IMR-90 (cell line): Measurements from ENCODE around the gene GTF3C1. TPM values are rescaled to one million over a fixed set of nuclear protein-coding genes. Genes with fewer than 3 reads are reported as not detected.

Source experiments
- ATAC-seq: fragments of 200-7000 bp; cut with Tn5 transposase; 2 replicates; pipeline ENCODE4 v1.9.1; 2020; ENCODE audit warnings: low read depth, mild to moderate bottlenecking, moderate library complexity
- BruUV-seq: library from RNA; stranded (reverse); fragments of 400-500 nt; replicated peaks from 2 replicates; lab custom pipeline; 2021; lab: Mats Ljungman, UMichigan
- CTCF ChIA-PET: fragments of 300-600 bp; formaldehyde crosslinking; extraction: SDS; loops from one replicate; lab custom pipeline; 2021; ENCODE audit warnings: antibody characterized with exemption; lab: Yijun Ruan, JAX
- POLR2A ChIA-PET: fragments of 300-600 bp; sonication (Branson Sonifier 250); formaldehyde crosslinking; loops from one replicate; lab custom pipeline; 2022; ENCODE audit warnings: antibody characterized with exemption; ENCODE audit not compliant: unreplicated experiment; lab: Charles Lee
- DNase-seq: peaks from one replicate; pipeline ENCODE4 v3.0.0; 2013
- H2AFZ ChIP-seq: replicated peaks from 2 replicates; pipeline ENCODE3; 2013; ENCODE audit warnings: low read length, mild to moderate bottlenecking; ENCODE audit not compliant: poor library complexity
- H2AK5ac ChIP-seq: 2 replicates; pipeline ENCODE4 v1.6.1; 2013; ENCODE audit warnings: low read depth, low read length, inconsistent platforms
- H2AK9ac ChIP-seq: replicated peaks from 2 replicates; pipeline ENCODE3; 2013; ENCODE audit warnings: mild to moderate bottlenecking, low read depth, low read length, moderate library complexity; ENCODE audit not compliant: poor library complexity
- H2BK120ac ChIP-seq: 2 replicates; pipeline ENCODE4 v1.6.1; 2013; ENCODE audit warnings: low read depth, low read length, inconsistent platforms
- H2BK15ac ChIP-seq: 3 replicates; pipeline ENCODE4 v1.6.1; 2013; ENCODE audit warnings: low read depth, low read length, inconsistent platforms
- H2BK20ac ChIP-seq: 2 replicates; pipeline ENCODE4 v1.6.1; 2013; ENCODE audit warnings: low read depth, mild to moderate bottlenecking, inconsistent platforms, low read length, moderate library complexity
- H2BK5ac ChIP-seq: 2 replicates; pipeline ENCODE4 v1.6.1; 2013; ENCODE audit warnings: mild to moderate bottlenecking, low read depth, low read length, inconsistent platforms; ENCODE audit not compliant: poor library complexity, severe bottlenecking
- H3K14ac ChIP-seq: replicated peaks from 2 replicates; pipeline ENCODE4 v1.6.1; 2013; ENCODE audit warnings: low read depth, low read length, inconsistent platforms
- H3K18ac ChIP-seq: 2 replicates; pipeline ENCODE4 v1.6.1; 2013; ENCODE audit warnings: low read depth, low read length, control low read depth
- H3K23ac ChIP-seq: 2 replicates; pipeline ENCODE4 v1.6.1; 2013; ENCODE audit warnings: low read depth, low read length, inconsistent platforms
- H3K27ac ChIP-seq: 2 replicates; pipeline ENCODE4 v1.5.1; 2013; ENCODE audit warnings: mild to moderate bottlenecking, control low read depth, low read length; ENCODE audit not compliant: insufficient read depth
- H3K27me3 ChIP-seq: 2 replicates; pipeline ENCODE4 v1.6.1; 2013; ENCODE audit warnings: low read length; ENCODE audit not compliant: control insufficient read depth, insufficient read depth
- H3K36me3 ChIP-seq: 2 replicates; pipeline ENCODE4 v1.6.1; 2013; ENCODE audit warnings: low read length, mixed read lengths; ENCODE audit not compliant: control insufficient read depth, insufficient read depth
- H3K4ac ChIP-seq: 2 replicates; pipeline ENCODE4 v1.6.1; 2013; ENCODE audit warnings: low read depth, low read length, inconsistent platforms
- H3K4me1 ChIP-seq: 2 replicates; pipeline ENCODE4 v1.6.1; 2013; ENCODE audit warnings: low read length, mixed read lengths; ENCODE audit not compliant: control insufficient read depth, insufficient read depth
- H3K4me2 ChIP-seq: 2 replicates; pipeline ENCODE4 v1.6.1; 2013; ENCODE audit warnings: low read depth, mild to moderate bottlenecking, control low read depth, low read length, moderate library complexity
- H3K4me3 ChIP-seq: 2 replicates; pipeline ENCODE4 v1.5.1; 2013; ENCODE audit warnings: low read depth, mild to moderate bottlenecking, control low read depth, low read length, moderate library complexity; ENCODE audit not compliant: insufficient read depth
- H3K56ac ChIP-seq: 2 replicates; pipeline ENCODE4 v1.6.1; 2013; ENCODE audit warnings: low read length, inconsistent platforms; ENCODE audit not compliant: insufficient read depth; ENCODE audit errors: extremely low read depth
- H3K79me1 ChIP-seq, 2 experiments: 2 replicates each; pipeline ENCODE4 v1.6.1; 2013; ENCODE audit warnings: low read length in 2 of 2, inconsistent platforms in 1 of 2, low read depth in 1 of 2
- H3K9ac ChIP-seq: 2 replicates; pipeline ENCODE4 v1.6.1; 2013; ENCODE audit warnings: low read depth, low read length, control low read depth
- H3K9me1 ChIP-seq: 2 replicates; pipeline ENCODE4 v1.6.1; 2013; ENCODE audit warnings: low read length, inconsistent platforms; ENCODE audit not compliant: insufficient read depth
- H3K9me3 ChIP-seq: 2 replicates; pipeline ENCODE4 v1.6.1; 2013; ENCODE audit warnings: low read length; ENCODE audit not compliant: control insufficient read depth, insufficient read depth
- H4K20me1 ChIP-seq: 2 replicates; pipeline ENCODE4 v1.6.1; 2013; ENCODE audit warnings: low read length, inconsistent platforms; ENCODE audit not compliant: insufficient read depth
- H4K5ac ChIP-seq: 2 replicates; pipeline ENCODE4 v1.6.1; 2013; ENCODE audit warnings: mild to moderate bottlenecking, low read depth, low read length, control low read depth
- H4K8ac ChIP-seq, 2 experiments: 2 replicates each; pipeline ENCODE4 v1.6.1; 2013; ENCODE audit warnings: low read depth in 2 of 2, low read length in 2 of 2, control low read depth in 1 of 2, inconsistent platforms in 1 of 2
- H4K91ac ChIP-seq: 2 replicates; pipeline ENCODE4 v1.6.1; 2013; ENCODE audit warnings: low read depth, low read length, inconsistent platforms; ENCODE audit not compliant: insufficient read depth
- FOS ChIP-seq: fragments of 150-350 bp; IDR thresholded peaks from 2 replicates; pipeline ENCODE4 v1.6.1; 2016; ENCODE audit warnings: low read depth, low read length
- MAFK ChIP-seq: IDR thresholded peaks from 2 replicates; pipeline ENCODE4 v1.6.1; 2012; ENCODE audit warnings: low read depth, low read length, improper control_type of control experiment
- NFE2L2 ChIP-seq: fragments of 150-350 bp; IDR thresholded peaks from 2 replicates; pipeline ENCODE4 v1.6.1; 2016; ENCODE audit warnings: low read depth, mild to moderate bottlenecking, low read length
- POLR2A ChIP-seq: IDR thresholded peaks from 2 replicates; pipeline ENCODE4 v1.6.1; 2012; ENCODE audit warnings: mild to moderate bottlenecking, low read depth, low read length
- SMC3 ChIP-seq: fragments of 150-350 bp; IDR thresholded peaks from 2 replicates; pipeline ENCODE4 v1.6.1; 2016; ENCODE audit warnings: low read depth, mild to moderate bottlenecking, antibody characterized with exemption, low read length, moderate library complexity
- WGBS, 2 experiments: methylation state at CpG; one replicate each; pipeline versions ENCODE4 v1.1.5 to v1.1.7; 2013; ENCODE audit warnings: missing lambda C conversion rate in 2 of 2; ENCODE audit not compliant: insufficient read length in 1 of 2; ENCODE audit errors: extremely low coverage in 2 of 2; 5-methylcytosine and 5-hydroxymethylcytosine counted together
- dilution Hi-C: fragments of 300-500 bp; cut with HindIII; formaldehyde crosslinking; loops from one replicate; pipeline ENCODE4 v1.14.3; 2018; ENCODE audit warnings: low sequenced_read_pairs; ENCODE audit not compliant: unreplicated experiment
- in situ Hi-C: fragments of 300-500 bp; cut with MboI; formaldehyde crosslinking; loops from 3 replicates; pipeline ENCODE4 v1.14.3; 2019; ENCODE audit warnings: low sequenced_read_pairs, inconsistent platforms, mixed read lengths
- intact Hi-C: fragments of 100-400 bp; cut with micrococcal nuclease; formaldehyde crosslinking; loops from 2 replicates; pipeline ENCODE4 v1.10.0; 2022
- polyA plus RNA-seq, 3 experiments: library from polyadenylated mRNA; depleted of rRNA; stranded (reverse); fragments of >200 nt; gene quantifications; 2 replicates each; pipeline ENCODE4 v1.2.3, GENCODE V29; 2012; ENCODE audit warnings: low replicate concordance in 1 of 3
- total RNA-seq: library from RNA; depleted of rRNA; stranded (reverse); fragments of >200 nt; gene quantifications from 2 replicates; pipeline ENCODE4 v1.2.3, GENCODE V29; 2012
- TF ChIP-seq, protein P1 (sequence below): fragments of 150-350 bp; IDR thresholded peaks from 2 replicates; pipeline ENCODE4 v1.6.1; 2016; ENCODE audit warnings: low read depth, mild to moderate bottlenecking, low read length, moderate library complexity, borderline replicate concordance

GTF3C1 gene
- total and polyA plus RNA-seq, 2 of the 4 experiments (the other 2 are of a cell fraction), result 50.8 to 68.1 TPM

DNA sequence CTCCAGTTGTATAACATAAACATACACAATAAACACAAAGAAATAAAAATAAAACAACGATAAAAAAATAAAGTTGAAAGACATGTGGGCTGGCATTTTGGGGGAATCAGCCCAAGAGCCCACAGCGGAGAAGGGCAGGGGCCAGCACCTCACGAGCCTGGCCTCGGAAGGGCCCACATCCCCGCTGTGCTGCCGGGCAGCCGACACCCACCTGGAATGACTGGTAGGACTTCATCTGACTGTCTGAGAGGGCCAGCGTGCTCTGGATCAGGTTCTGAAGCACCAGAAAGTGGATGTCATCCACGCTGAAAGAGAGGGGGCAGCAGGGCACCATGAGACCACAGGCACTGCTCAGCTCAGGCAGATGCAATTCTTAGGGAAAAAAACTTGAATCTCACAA is 73.5 kb downstream of the GTF3C1 start:
- peak overlapping the region; percentile 95 for H4K91ac ChIP-seq
- H3K4me2 ChIP-seq, result peak overlapping the region; percentile 55; the same call in 1 of the 2 replicates
- H2AK5ac ChIP-seq, result peak overlapping the region; percentile 80
- peak overlapping the region; percentile 40 for H3K23ac ChIP-seq
- H3K14ac ChIP-seq, result peak overlapping the region; percentile 73
- H3K9me3 ChIP-seq, result no peaks in the 10 kb centered on the region
- peak overlapping the region; percentile 19; the same call in 1 of the 2 replicates for H3K56ac ChIP-seq
- H4K20me1 ChIP-seq, result no peaks in the 10 kb centered on the region
- H2BK120ac ChIP-seq, result peak overlapping the region; percentile 59
- 95% methylated on average over 6 of the region's 9 CpGs; no CpG with 5 or more reads in 1 of the 2 experiments for WGBS, 2 experiments
- peak; percentile 17 for DNase-seq
- peak overlapping the region; percentile 53 to 60 for H4K8ac ChIP-seq
- no TSS peak for BruUV-seq
- peak overlapping the region; percentile 23; the same call in 1 of the 2 replicates for H4K5ac ChIP-seq
- H3K4me1 ChIP-seq, result peaks cover 12% of the 10 kb centered on the region
- ATAC-seq, result no peak; the same call in 1 of the 2 replicates
- H3K36me3 ChIP-seq, result peaks cover 67% of the 10 kb centered on the region
- in situ Hi-C loops, result no loop called here
- H2AK9ac ChIP-seq, result peak overlapping the region; percentile 79
- peak overlapping the region; percentile 64; the same call in 2 of the 3 replicates for H2BK15ac ChIP-seq
- POLR2A ChIA-PET, result no interaction called here
- H3K9me1 ChIP-seq, result peaks cover 19% of the 10 kb centered on the region
- peak overlapping the region; percentile 52 for H2BK20ac ChIP-seq
- peak overlapping the region; percentile 24 for H2AFZ ChIP-seq
- CTCF ChIA-PET, result interaction anchor here (0.5 to 1.0 kb wide), 2 partner anchors 37 to 40 kb away, joined by 3 read pairs; no protein-coding TSS in a partner anchor
- H3K27me3 ChIP-seq, result no peaks in the 10 kb centered on the region
- peak overlapping the region; percentile 73 for H3K4ac ChIP-seq
- peak overlapping the region; percentile 51 for H3K27ac ChIP-seq
- dilution Hi-C loops, result no loop called here
- intact Hi-C loops, result no loop called here
- peaks cover 0 to 31% of the 10 kb centered on the region in 2 experiments; a peak in 1 of 4 replicates for H3K79me1 ChIP-seq
- H3K4me3 ChIP-seq, result no peak overlapping the region
- TF ChIP-seq, protein P1, sequence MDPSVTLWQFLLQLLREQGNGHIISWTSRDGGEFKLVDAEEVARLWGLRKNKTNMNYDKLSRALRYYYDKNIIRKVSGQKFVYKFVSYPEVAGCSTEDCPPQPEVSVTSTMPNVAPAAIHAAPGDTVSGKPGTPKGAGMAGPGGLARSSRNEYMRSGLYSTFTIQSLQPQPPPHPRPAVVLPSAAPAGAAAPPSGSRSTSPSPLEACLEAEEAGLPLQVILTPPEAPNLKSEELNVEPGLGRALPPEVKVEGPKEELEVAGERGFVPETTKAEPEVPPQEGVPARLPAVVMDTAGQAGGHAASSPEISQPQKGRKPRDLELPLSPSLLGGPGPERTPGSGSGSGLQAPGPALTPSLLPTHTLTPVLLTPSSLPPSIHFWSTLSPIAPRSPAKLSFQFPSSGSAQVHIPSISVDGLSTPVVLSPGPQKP, result no peak
- TF ChIP-seq MAFK, result no peak
- no peak for TF ChIP-seq SMC3
- TF ChIP-seq NFE2L2, result no peak
- TF ChIP-seq FOS, result no peak
- no peak for TF ChIP-seq POLR2A
- peak overlapping the region; percentile 18; the same call in 1 of the 2 replicates for H3K9ac ChIP-seq
- H3K18ac ChIP-seq, result peak overlapping the region; percentile 58; the same call in 1 of the 2 replicates
- peak overlapping the region; percentile 48 for H2BK5ac ChIP-seq
